Raji (cell line): ENCODE results near the gene GPR148.

Experiments
- POLR2A ChIP-seq: IDR thresholded peaks from 2 replicates; pipeline ENCODE4 v1.6.1; 2011; ENCODE audit warnings: low read depth, low read length, control low read depth; ENCODE audit not compliant: insufficient read depth

GPR148 gene

GRCh38 chr2:130749641-130750040, 20.8 kb downstream of the GPR148 start:
- TF ChIP-seq POLR2A, result no peak

GRCh38 chr2:130754811-130755210, 25.9 kb downstream of the GPR148 start:
- TF ChIP-seq POLR2A, result no peak

- no peak for TF ChIP-seq POLR2A
Measured at GRCh38 chr2:130755256-130756052, 26.6 kb downstream of the GPR148 start, which contains the start of gene AMER3. AMER3 (plus strand) TSS chr2:130755540; CDS start chr2:130762073, 6,533 bp downstream.

GRCh38 chr2:130756053-130756873, 27.4 kb downstream of the GPR148 start:
- TF ChIP-seq POLR2A, result no peak

- TF ChIP-seq POLR2A, result no peak
Measured at GRCh38 chr2:130756874-130757668, 28.2 kb downstream of the GPR148 start.

GRCh38 chr2:130759906-130760753, 31.3 kb downstream of the GPR148 start:
- TF ChIP-seq POLR2A, result no peak

GRCh38 chr2:130760754-130761751, 32.2 kb downstream of the GPR148 start:
- TF ChIP-seq POLR2A, result no peak

- TF ChIP-seq POLR2A, result no peak
Measured at GRCh38 chr2:130762031-130762909, 33.4 kb downstream of the GPR148 start.

- no peak for TF ChIP-seq POLR2A
Measured at GRCh38 chr2:130762910-130763385, 34.1 kb downstream of the GPR148 start.

GRCh38 chr2:130763405-130763804, 34.5 kb downstream of the GPR148 start:
- no peak for TF ChIP-seq POLR2A

GRCh38 chr2:130764035-130764820, 35.4 kb downstream of the GPR148 start:
- no peak for TF ChIP-seq POLR2A
